HG03432 (cell line): ENCODE results near the gene ADCY7.
"Not testable (repeated sequence)": the region's sequence is repeated elsewhere in the genome, so short reads cannot be mapped to it uniquely, and the experiment has no call there.

Experiments used
- ATAC-seq: cut with Tn5 transposase; IDR thresholded peaks from one replicate; pipeline ENCODE4 v1.9.1; 2021; ENCODE audit warnings: mild to moderate bottlenecking, moderate library complexity; ENCODE audit not compliant: unreplicated experiment

The ADCY7 gene

DNA sequence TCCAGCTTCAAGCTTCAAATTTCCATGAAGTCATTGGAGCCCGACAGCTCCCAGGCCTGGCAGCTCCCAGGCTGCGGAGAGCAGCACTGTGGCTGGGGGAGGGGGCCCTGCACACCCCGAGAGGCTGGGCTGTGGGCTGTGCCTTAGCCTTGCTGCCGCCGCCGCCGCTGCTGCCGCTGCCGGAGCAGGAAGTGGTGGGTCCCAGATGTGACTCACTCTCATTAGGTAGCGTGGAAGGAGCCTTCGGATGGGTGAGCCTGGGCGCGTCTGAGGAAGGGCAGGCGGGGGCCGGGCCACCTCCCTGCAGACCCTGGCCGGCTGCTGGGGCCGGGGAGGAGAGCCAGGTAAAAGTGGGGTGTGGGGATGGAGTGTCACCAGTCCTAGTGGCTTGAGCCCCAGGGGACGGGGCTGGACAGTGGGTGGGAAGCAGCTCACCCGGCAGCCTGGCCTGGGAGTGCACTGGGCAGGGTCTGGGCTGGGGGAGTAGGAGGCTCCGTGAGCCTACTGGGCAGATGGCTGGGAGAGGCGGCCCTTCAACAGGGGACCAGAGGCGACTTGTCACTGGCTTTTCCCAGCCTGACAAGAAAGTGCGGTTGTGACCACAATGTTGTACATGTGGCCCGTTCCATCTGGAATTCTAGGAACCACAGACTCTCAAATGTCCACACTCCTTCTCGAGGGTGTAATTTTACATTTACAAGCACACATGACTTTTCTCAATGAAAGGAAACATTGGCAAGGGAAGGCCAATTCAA is at the start of gene ADCY7:
Gene ADCY7 (plus strand): TSS at position 215 of the 755 bp plus-strand sequence. CDS start 21,629 bp downstream, outside the sequence.
- peak; percentile 91 for ATAC-seq

DNA sequence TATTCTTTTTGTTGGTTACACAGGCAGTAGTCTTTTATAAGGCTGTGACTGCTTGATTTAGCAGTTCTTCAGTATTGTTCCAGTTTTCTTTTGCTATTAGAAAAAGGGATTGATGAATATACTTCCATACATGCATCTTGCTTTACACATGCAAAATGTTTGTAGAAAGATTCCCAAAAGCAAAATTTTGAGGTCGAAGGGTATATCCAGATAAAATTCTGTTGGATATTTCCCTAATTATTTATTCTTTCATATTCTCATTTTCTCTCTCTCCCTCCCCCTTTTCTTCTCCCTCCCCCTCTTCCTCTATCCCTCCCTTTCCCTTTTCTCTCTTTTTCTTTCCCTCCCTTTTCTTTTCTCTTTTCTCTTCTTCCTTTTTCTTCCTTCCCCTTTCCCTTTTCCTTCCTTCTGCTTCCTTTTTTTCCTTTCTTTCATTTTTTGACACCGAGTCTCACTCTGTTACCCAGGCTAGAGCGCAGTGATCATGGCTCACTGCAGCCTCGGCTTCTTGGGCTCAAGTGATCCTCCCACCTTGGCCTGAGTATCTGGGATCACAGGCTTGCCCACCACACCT is 46.9 kb upstream of the ADCY7 start:
- ATAC-seq, result no peak

DNA sequence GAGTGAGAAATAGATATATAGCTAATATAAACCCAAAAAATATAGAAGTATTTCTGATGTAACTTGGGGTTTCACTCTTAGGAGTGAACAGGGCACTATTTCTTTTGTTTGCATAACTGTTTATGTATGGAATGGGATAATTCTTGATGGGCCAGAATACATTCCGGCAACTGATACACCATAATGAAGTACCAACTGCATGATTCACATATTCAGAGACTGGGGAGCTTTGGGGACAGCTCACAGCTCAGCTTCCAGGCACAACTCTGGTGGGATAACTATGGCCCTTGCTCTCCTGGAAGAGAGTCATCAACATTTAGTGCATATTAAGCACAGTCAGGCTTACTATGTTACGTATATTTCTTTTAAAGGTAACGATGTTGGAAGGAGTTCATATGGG is 42.1 kb upstream of the ADCY7 start:
- ATAC-seq, result no peak

DNA sequence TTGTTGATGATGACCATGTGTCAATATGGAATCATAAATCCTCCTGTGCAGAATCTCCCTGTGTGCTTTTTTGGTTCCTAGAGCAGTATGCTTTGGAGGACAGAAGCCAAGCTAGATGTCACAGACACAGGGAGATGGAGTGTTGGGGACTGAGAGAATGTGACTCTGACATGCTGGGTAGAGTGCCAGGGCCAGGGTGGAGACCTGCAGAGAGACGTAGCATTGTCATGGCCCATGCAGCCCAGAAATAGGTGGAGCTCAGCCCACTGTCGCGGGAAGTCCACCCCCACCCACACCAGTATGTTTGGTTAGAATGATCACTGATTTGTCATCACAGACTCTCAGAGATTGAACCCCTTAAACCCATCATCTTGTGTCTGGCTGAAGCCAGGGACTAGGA is 39.2 kb upstream of the ADCY7 start:
- no peak for ATAC-seq

DNA sequence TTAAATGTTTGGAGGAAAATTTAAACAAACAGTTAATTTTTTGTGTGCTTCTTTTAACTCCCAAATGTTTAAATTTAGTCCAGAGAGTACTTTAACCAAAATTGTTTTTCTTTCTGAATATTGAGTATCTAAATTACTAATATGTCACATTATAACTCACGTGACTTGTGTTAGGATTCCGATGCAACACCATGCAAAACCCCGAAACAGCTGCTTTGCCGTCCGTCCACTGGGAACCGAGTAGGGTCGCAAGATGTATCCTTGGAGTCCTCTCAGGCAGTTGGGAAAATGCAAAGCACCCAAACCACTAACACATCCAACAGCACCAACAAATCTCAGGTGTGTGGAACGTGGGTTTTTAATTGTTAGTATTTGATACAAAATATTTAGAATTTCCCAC is 38.7 kb upstream of the ADCY7 start:
- ATAC-seq, result no peak

DNA sequence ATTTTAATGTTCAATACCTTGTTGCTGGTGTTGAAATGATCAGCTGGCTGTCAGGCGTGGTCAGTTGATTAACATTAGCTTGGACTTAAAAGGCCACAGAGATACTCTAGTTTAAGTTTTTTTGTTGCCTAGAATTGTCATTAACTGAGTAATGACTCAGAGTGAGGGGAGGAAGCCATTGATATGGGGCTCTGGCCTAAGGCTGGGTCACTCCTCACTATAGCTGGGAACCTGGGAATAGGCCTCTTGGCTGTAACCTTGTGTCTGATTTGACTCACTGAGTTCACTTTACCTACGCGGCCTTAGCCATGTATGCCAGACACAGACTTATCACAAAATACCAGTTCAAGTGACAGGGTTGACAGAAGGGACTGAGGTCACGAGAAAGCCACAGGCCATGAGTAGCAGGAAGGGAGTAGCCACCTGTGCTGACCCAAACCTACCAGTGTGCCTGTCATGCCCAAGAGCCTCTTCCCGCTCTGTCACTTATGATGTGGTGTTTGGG is 37.9 kb upstream of the ADCY7 start:
- no peak for ATAC-seq

DNA sequence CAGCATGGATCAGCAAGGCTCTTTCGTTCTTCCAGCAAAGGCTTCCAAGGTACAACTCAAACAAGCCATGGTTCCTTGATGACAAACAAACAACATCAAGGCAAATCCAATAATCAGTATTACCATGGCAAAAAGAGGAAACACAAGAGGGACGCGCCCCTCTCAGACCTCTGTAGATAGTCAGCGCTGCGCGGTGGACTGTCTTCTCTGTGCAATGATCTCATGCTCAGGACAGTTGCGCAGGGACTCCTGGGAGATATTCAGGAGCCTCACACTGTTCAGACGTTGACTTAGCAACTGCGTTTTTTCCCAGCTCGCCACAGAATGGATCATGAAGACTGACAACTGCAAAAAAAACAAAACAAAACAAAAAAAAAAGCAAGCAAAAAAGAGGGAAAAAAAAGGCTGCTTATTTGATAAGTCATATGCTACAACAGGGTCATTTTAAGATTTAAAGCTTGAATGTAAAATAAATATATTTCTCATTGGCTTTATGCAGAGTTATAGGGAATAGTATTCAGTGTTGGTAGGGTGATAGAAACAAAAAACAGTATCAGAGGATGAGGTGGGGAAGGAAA is 37.1 kb upstream of the ADCY7 start:
- no peak for ATAC-seq

DNA sequence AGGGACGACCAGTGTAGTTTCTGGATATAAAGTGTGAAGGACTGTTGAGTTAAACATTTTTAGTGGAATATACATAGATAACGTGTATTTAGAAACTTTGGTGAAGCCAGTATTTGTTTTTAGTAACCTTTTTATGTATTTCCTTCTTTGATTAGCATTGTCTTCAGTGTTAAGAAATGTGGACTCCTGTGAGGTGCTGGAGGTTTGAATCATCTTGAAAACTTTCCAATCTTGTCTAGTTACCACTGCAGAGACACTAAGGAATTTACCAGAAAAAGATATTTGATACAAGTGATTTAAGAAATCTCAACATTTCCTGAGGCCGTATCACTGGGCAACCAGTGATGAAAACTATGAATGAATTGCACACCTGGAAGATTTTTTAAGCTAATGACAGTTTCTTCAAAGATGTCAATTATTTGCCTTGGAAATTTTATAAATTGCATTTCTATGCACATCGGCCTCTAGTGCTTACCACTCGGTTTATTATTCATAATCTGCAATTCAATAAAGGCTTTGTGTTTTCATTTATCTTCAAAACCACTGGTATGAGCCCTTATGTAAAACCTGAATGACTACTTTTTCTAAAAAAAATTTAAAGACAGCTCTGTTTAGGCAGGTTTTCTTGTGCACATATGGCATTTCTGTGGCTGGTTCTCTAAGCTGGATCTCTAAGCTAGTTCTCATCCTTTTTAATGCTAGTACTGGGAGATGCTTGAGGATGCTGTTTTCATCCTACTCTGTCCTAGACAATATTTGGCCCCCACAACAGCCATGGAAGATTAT is 31.4 kb upstream of the ADCY7 start:
- no peak for ATAC-seq

DNA sequence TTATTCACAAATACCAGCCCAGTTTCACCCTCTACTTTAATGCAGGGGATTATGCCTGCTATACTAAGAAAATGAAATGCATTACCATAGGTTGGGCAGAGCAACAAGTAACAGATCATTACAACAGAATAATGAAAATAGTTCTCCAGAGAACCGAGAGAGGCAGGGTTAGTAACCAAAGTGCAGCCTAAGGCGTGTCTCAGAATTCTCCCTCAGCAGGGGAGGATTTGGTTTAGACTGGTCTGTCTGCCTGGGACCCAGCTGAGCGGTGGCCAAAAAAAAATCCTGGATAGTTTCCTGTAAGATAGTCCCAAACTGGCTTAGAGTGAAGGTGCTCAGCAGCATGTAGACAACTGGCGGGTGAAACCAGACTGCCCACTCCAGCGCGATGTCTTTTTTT is 30.8 kb upstream of the ADCY7 start:
- ATAC-seq, result no peak

DNA sequence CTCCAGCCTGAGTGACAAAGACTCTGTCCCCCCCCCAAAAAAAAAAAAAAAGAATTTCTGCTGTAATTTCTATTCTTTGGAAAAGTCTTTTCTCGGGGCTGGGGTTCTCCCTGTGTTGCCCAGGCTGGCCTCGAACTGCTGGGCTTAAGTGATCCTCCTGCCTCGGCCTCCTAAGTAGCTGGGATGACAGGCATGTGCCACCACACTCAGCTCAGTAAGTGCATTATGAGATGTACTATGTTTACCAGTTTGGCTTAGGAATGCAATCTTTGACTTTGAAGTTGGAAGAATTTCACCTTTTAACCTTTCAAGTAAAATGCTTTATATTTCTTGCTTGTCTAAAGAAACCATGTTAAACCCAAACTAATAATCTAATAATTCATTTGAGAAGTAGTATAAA is 28.0 kb upstream of the ADCY7 start:
- no peak for ATAC-seq

DNA sequence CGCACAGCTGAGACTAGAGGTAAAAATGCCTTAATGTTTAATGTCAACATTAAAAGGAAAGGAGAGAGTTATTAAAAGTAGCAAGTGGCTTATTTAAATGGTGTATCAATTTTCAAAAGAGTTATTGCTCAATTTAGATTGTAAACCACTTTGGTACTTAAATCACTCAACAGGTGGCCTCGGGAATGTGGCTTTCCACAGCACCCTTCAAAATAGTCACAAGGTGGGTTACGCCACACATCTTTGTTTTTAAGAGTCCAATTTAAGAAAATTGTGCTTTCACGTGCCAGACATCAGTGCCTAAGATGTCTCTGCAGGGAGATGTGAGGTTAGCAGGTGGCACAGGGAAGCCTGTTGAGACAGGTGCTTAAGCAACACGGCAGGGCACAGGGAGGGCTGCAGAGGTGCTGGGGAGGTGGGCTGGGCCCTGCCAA is 27.5 kb upstream of the ADCY7 start:
- no peak for ATAC-seq

DNA sequence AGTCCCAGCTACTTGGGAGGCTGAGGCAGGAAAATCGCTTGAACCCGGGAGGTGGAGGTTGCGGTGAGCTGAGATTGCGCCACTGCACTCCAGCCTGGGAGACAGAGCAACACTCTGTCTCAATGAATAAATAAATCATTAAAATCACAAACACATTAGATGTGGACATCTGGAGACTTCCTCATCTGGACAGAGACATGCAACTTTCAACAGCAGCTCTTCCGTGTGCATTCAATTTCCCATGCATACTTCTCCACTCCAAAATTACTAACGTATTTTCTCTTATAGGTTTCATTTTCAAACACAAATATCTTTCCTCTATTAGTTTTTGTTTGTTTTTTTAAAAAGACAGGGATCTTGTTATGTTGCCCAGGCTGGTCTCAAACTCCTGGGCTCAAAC is 23.3 kb upstream of the ADCY7 start:
- ATAC-seq, result not testable (repeated sequence)

DNA sequence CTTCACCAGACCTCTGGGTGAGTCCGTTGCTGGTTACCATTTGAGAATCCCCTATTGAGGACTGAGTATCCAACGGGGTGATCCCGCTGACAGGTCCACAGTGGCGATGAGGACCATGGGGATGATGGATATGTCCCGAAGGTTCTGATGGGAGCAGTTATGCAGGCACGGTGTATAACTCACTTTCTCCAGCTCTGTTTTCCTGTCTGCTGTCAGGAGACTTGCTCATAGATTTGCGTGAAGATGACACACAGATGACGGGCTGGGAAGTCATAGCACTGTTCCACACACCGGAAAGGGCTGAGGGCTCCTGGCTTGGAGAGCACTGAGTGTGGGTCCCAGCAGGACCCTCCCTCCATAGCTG is 22.2 kb upstream of the ADCY7 start:
- no peak for ATAC-seq

DNA sequence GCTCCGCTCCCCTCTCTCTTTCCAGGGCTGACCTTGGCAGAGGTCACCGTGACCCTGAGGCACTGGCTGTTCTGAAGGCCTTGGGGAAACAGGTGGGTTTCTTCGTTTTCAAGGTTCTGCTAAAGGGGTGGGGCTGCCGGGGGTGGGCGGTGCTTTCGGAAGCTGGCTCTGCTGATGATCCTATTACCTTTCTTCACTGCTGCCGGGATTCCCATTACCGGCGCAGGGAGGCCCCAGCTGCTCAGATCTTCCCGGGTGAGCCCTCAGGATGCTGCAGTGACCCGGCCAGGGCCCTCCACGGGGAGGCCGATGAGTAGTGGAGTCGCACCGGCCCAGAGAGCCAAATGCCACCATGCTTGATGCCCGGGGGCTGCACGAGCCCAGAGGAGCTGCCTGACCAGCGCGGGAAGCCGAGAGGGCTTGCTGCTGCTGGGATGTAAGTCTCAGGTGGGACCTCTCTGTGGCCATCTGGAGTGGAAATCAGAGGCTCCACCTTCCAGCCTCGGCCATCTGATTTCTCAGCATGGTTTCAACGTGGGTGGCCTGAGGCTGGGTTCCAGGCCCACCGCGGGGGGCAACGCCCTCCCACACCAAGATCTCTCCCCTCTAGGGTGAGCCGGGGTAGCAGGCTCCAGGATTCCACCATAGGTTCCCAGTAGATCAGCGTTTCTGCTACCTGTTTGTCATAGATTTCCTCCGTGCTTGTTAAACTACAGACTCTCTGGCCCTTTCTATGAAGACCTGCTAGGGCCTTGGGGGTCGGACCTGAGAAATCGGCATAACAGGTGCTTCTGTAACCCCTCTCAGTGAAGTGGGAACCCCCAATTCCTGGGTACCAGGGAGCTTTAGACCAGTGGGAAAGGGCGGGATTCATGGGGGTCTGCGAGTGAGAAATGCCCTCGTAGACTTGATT is 21.6 kb upstream of the ADCY7 start:
- ATAC-seq, result no peak

DNA sequence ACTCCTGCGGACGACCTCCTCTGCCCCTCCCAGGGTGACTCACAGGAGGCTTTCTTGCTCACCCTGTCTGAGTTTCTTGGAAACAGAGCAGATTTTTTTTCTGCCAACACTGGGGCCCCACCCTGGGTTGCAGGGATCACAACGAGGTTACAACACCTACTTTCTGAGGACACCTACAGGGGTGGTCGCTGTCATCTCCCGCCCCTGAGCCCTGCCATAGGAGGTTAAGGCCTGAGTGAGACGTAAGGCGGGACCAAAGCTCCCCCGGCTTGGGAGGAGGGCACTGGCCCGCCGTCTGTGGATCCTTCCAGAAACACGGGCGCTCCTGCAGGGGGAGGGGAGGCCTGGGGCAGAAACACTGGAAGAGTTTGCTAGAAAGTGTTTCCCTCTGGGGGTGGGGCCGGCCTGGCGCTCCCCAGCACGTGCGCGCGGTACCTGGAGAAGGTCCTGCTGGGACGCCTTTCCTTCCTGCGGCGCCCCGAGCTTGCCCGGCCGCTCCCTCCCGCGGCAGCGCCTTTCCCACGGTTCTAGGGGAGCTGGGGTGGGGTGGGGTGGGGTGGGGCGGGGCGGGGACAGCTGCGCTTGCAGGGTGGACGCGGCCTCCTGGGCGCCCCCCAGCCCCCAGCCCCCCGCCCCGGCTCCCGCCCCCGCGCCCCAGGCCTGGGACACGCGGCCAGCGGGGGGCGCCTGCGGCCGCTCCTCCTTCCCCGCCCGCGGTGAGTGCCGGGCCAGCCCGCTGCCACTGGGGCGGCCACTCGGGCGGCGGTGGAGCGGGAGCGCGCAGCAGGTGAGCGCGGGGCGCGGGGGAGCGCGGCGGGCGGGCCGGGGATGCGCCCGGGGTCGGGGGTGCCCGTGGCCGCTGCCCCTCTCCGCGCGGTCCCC is 20.7 kb upstream of the ADCY7 start:
- ATAC-seq, result peak; percentile 84

DNA sequence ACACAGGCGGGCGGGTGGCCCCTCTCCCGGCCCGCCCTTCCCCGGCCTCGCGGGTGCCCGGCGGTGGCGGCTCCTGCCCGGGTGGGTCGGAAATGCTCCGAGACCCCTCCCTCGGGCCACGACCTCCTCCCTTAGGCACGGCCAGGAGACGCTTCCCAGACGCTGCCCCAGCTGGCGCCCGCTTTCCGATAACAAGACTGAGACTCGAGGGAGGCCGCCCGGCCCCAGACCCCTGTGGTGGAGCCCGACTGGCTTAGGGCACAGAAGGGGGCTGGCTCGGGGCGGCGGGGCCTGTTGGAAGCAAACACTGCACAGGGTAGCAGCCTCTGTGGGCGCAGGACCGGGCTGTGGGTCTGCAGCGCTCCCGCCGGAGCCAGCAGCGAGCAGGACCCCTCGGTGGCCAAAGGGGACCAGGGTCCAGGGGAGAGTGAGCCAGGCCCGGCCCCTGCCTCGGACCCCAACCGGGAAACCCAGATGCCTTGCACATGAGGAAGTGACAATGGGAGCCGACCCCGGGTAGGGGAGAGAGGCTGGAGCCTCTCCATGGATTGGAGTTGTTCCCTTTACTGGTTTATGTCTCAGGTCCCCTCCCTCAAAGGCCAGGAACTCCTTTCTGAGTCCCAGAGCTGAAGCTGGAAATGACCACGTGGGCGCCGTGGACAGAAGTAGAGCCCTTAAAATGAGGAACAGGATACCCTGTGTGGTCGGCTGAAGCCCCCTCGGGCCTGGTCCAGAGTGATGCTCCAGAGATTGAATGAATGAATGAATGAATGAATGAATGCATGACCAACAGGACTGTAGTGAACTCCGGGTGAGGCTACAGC is 19.8 kb upstream of the ADCY7 start:
- ATAC-seq, result peak; percentile 35

DNA sequence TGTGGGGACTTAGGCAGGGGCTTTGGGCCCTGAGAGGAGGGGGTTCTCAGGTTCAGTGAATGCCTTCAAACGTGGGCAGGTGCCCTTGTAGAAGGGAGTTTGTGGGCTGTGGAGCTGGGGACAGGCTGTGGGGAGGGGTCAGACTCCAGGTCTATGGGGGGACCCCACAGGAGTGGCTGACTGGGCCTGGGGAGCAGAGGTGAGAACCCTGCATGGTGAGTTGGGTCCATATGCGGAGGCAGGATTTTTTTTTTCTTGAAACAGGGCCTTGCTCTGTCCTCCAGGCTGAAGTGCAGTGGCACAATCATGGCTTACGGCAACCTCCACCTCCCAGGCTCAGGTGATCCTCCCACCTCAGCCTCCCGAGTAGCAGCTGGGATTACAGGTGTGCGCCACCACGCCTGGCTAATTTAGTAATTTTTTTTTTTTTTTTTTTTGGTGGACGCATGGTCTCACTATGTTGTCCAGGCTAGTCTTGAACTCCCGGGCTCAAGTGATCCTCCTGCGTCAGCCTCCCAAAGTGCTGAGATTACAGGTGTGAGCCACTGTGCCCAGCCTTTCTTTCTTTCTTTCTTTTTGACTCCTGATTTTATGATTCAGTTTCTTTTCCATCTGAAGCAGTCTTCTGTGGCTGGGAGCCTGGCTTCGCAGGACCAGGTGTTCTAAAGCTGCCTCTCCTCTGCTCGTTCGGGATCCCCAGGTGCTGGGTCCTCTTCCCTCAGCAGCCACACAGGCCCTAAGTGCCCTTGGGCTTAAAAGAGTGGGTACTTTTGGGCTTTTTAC is 19.0 kb upstream of the ADCY7 start:
- ATAC-seq, result no peak
